MCF 10A (cell line): ENCODE data around the gene SCN3B. TPM values are rescaled to one million over a fixed set of nuclear protein-coding genes. Genes with fewer than 3 reads are reported as not detected.

ENCODE experiments used
- BruUV-seq: library from RNA; stranded (reverse); fragments of 400-500 nt; replicated peaks from 2 replicates; lab custom pipeline; 2021; lab: Mats Ljungman, UMichigan
- CTCF ChIA-PET: fragments of 300-600 bp; sonication (Branson Sonifier 250); formaldehyde crosslinking; extraction: SDS; loops from one replicate; lab custom pipeline; 2021; ENCODE audit warnings: antibody characterized with exemption, inconsistent platforms; lab: Yijun Ruan, JAX
- POLR2A ChIA-PET: fragments of 300-600, 350-650 bp; sonication (Branson Sonifier 250); formaldehyde crosslinking; extraction: SDS; loops from one replicate; lab custom pipeline; 2020; ENCODE audit warnings: antibody characterized with exemption, inconsistent platforms; lab: Yijun Ruan, JAX
- DNase-seq: peaks from one replicate; pipeline ENCODE4 v3.0.0-alpha.2; 2018; ENCODE audit not compliant: unreplicated experiment
- H3K27ac Mint-ChIP-seq: one replicate; pipeline ENCODE4 v1.8.0; 2022; ENCODE audit warnings: mild to moderate bottlenecking, low read depth, mixed read lengths; ENCODE audit not compliant: unreplicated experiment
- H3K27me3 Mint-ChIP-seq: one replicate; pipeline ENCODE4 v1.8.0; 2022; ENCODE audit warnings: mixed read lengths; ENCODE audit not compliant: insufficient read depth, unreplicated experiment
- H3K36me3 Mint-ChIP-seq: one replicate; pipeline ENCODE4 v1.8.0; 2022; ENCODE audit warnings: mild to moderate bottlenecking, moderate library complexity, mixed read lengths; ENCODE audit not compliant: insufficient read depth, unreplicated experiment
- H3K4me1 Mint-ChIP-seq: one replicate; pipeline ENCODE4 v1.8.0; 2022; ENCODE audit warnings: mixed read lengths; ENCODE audit not compliant: insufficient read depth, unreplicated experiment
- H3K4me3 Mint-ChIP-seq: one replicate; pipeline ENCODE4 v1.8.0; 2022; ENCODE audit warnings: mild to moderate bottlenecking, moderate library complexity, mixed read lengths; ENCODE audit not compliant: unreplicated experiment
- H3K9me3 Mint-ChIP-seq: one replicate; pipeline ENCODE4 v1.8.0; 2022; ENCODE audit warnings: mixed read lengths; ENCODE audit not compliant: unreplicated experiment
- CTCF ChIP-seq: fragments of 200-600 bp; IDR thresholded peaks from one replicate; pipeline ENCODE4 v1.8.0; 2022; ENCODE audit warnings: antibody characterized with exemption, mild to moderate bottlenecking; ENCODE audit not compliant: unreplicated experiment
- intact Hi-C: fragments of 100-400 bp; cut with micrococcal nuclease; formaldehyde crosslinking; loops from 2 replicates; pipeline ENCODE4 v1.14.1; 2022
- total RNA-seq: library from RNA; stranded (reverse); gene quantifications from 2 replicates; pipeline ENCODE4 v1.2.3, GENCODE V29; 2022

SCN3B gene
- total RNA-seq, 1 experiment from 2014 or later = 1.2 TPM

GRCh38 chr11:123584737-123585136, 69.7 kb downstream of the SCN3B start:
- peaks cover 9% of the 10 kb centered on the region for H3K4me1 Mint-ChIP-seq
- no peaks in the 10 kb centered on the region for H3K9me3 Mint-ChIP-seq
- peaks cover 39% of the 10 kb centered on the region for H3K27me3 Mint-ChIP-seq
- ChIA-PET POLR2A (no interaction called here), CTCF (interaction anchor here (1.2 to 14.8 kb wide), 3 partner anchors 31 to 125 kb away, joined by 3 to 354 read pairs (median 7); no protein-coding TSS in a partner anchor)
- no peak overlapping the region for H3K27ac Mint-ChIP-seq
- intact Hi-C loops = no loop called here
- BruUV-seq = no TSS peak
- TF ChIP-seq CTCF = no peak
- H3K36me3 Mint-ChIP-seq = no peaks in the 10 kb centered on the region
- no peak for DNase-seq
- H3K4me3 Mint-ChIP-seq = no peak overlapping the region

- DNase-seq = no peak
- Mint-ChIP-seq H3K36me3 (no peaks in the 10 kb centered on the region), H3K27ac (no peak overlapping the region), H3K4me3 (no peak overlapping the region), H3K27me3 (peaks cover 44% of the 10 kb centered on the region), H3K4me1 (peaks cover 9% of the 10 kb centered on the region), H3K9me3 (no peaks in the 10 kb centered on the region)
- ChIA-PET POLR2A (no interaction called here), CTCF (interaction anchor here (0.6 to 14.8 kb wide), 5 partner anchors 32 to 1362 kb away, joined by 3 to 354 read pairs (median 3); no protein-coding TSS in a partner anchor)
- BruUV-seq = no TSS peak
- TF ChIP-seq CTCF = no peak
- intact Hi-C loops = no loop called here
These were observed 70.2 kb downstream of the SCN3B start for GRCh38 chr11:123584186-123584585.

- Mint-ChIP-seq H3K4me1 (peaks cover 9% of the 10 kb centered on the region), H3K27me3 (peaks cover 52% of the 10 kb centered on the region), H3K36me3 (no peaks in the 10 kb centered on the region), H3K4me3 (no peak overlapping the region), H3K27ac (no peak overlapping the region), H3K9me3 (no peaks in the 10 kb centered on the region)
- ChIA-PET POLR2A (interaction anchor here (0.6 to 0.7 kb wide), 2 partner anchors 37 to 132 kb away, joined by 3 read pairs; no protein-coding TSS in a partner anchor), CTCF (interaction anchor here (0.5 to 14.8 kb wide), 9 partner anchors 9 to 554 kb away, joined by 3 to 354 read pairs (median 4); no protein-coding TSS in a partner anchor)
- no peak for DNase-seq
- intact Hi-C loops = no loop called here
- no peak for TF ChIP-seq CTCF
- BruUV-seq = no TSS peak
These were observed 71.4 kb downstream of the SCN3B start for GRCh38 chr11:123582992-123583504.

- H3K27me3 Mint-ChIP-seq = peaks cover 49% of the 10 kb centered on the region
- no TSS peak for BruUV-seq
- no peaks in the 10 kb centered on the region for H3K9me3 Mint-ChIP-seq
- H3K4me1 Mint-ChIP-seq = peaks cover 9% of the 10 kb centered on the region
- H3K36me3 Mint-ChIP-seq = no peaks in the 10 kb centered on the region
- DNase-seq = no peak
- no peak overlapping the region for H3K27ac Mint-ChIP-seq
- TF ChIP-seq CTCF = no peak
- ChIA-PET POLR2A (interaction anchor here (1.2 kb wide), 1 partner anchor 10 kb away, joined by 4 read pairs; no protein-coding TSS in a partner anchor), CTCF (interaction anchor here (0.6 to 14.8 kb wide), 21 partner anchors 9 to 613 kb away, joined by 3 to 354 read pairs (median 4); no protein-coding TSS in a partner anchor)
- no peak overlapping the region for H3K4me3 Mint-ChIP-seq
- intact Hi-C loops = no loop called here
These were observed 72.6 kb downstream of the SCN3B start for GRCh38 chr11:123581651-123582399.
